H1 (cell line): ENCODE results near the gene LRP5. TPM values are rescaled to one million over a fixed set of nuclear protein-coding genes. Genes with fewer than 3 reads are reported as not detected.

Experiments used
- GABPA ChIP-seq: IDR thresholded peaks from 2 replicates; pipeline ENCODE4 v1.6.1; 2011; ENCODE audit warnings: mild to moderate bottlenecking, low read length, moderate library complexity, borderline replicate concordance; ENCODE audit not compliant: insufficient read depth
- KDM1A ChIP-seq: fragments of 200-600, 300-600 bp; sonication (generic); IDR thresholded peaks from 2 replicates; pipeline ENCODE4 v1.7.1; 2016; ENCODE audit warnings: mild to moderate bottlenecking, low read length, borderline replicate concordance
- KDM4A ChIP-seq: IDR thresholded peaks from one replicate; pipeline ENCODE4 v1.7.1; 2012; ENCODE audit warnings: low read depth, mild to moderate bottlenecking, moderate library complexity, low read length, inconsistent platforms; ENCODE audit not compliant: severe bottlenecking
- NANOG ChIP-seq: IDR thresholded peaks from 2 replicates; pipeline ENCODE4 v1.6.1; 2011; ENCODE audit warnings: low read length, low read depth, mild to moderate bottlenecking, inconsistent platforms; ENCODE audit not compliant: insufficient read depth, poor library complexity, severe bottlenecking
- RFX5 ChIP-seq: IDR thresholded peaks from 2 replicates; pipeline ENCODE4 v1.6.1; 2011; ENCODE audit warnings: low read depth, low read length, improper control_type of control experiment, borderline replicate concordance
- SIRT6 ChIP-seq: IDR thresholded peaks from one replicate; pipeline ENCODE4 v1.7.1; 2012; ENCODE audit warnings: low read length, inconsistent platforms
- SP4 ChIP-seq: IDR thresholded peaks from 2 replicates; pipeline ENCODE4 v1.6.1; 2012; ENCODE audit warnings: low read length, inconsistent platforms
- polyA plus RNA-seq, 7 experiments: library from polyadenylated mRNA; depleted of rRNA in 3 of 7; stranded (reverse) in 5 of 7; unstranded in 2 of 7; fragments of >200 nt in 5 of 7; fragments of 200-250 nt in 2 of 7; gene quantifications; 1 replicate in 5 of 7; 2 replicates in 1 of 7; 4 replicates in 1 of 7; pipeline versions ENCODE4 v1.2.1 to v1.2.3, GENCODE V29; 2011 to 2013; ENCODE audit warnings: missing spikeins in 2 of 7, mixed read lengths in 2 of 7
- total RNA-seq: library from RNA; stranded (reverse); fragmentation: NEBNext Ultra II Directional; extraction: Animal tissue kit (Norgen Biotek cat#: 25700); gene quantifications from 2 replicates; pipeline ENCODE4 v1.2.1, GENCODE V29; 2021
- TF ChIP-seq, protein P1 (sequence below), 3 experiments: IDR thresholded peaks; 1 replicate in 2 of 3; 2 replicates in 1 of 3; pipeline versions ENCODE4 v1.5.1 to v1.6.1; 2011; ENCODE audit warnings: low read length in 3 of 3, mild to moderate bottlenecking in 3 of 3, inconsistent platforms in 2 of 3, low read depth in 1 of 3, moderate library complexity in 1 of 3; ENCODE audit not compliant: insufficient read depth in 1 of 3; ENCODE audit errors: control extremely low read depth in 1 of 3

LRP5 gene
- total and polyA plus RNA-seq, 2 of the 8 experiments (the other 6 are each of a cell fraction or from before 2014, with no cell fraction given) = 19.0 to 38.9 TPM

- TF ChIP-seq, protein P1, sequence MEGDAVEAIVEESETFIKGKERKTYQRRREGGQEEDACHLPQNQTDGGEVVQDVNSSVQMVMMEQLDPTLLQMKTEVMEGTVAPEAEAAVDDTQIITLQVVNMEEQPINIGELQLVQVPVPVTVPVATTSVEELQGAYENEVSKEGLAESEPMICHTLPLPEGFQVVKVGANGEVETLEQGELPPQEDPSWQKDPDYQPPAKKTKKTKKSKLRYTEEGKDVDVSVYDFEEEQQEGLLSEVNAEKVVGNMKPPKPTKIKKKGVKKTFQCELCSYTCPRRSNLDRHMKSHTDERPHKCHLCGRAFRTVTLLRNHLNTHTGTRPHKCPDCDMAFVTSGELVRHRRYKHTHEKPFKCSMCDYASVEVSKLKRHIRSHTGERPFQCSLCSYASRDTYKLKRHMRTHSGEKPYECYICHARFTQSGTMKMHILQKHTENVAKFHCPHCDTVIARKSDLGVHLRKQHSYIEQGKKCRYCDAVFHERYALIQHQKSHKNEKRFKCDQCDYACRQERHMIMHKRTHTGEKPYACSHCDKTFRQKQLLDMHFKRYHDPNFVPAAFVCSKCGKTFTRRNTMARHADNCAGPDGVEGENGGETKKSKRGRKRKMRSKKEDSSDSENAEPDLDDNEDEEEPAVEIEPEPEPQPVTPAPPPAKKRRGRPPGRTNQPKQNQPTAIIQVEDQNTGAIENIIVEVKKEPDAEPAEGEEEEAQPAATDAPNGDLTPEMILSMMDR (IDR thresholded peaks at IDR 0.05; ENCODE audit: control extremely low read depth in 1 of 3, insufficient read depth in 1 of 3, low read depth in 1 of 3, low read length in 3 of 3) = no peak
- TF ChIP-seq SP4 (no peak), KDM4A (no peak), RFX5 (no peak), GABPA (no peak), SIRT6 (no peak), KDM1A (no peak), NANOG (no peak)
Measured at GRCh38 chr11:68468217-68468828, 155.9 kb downstream of the LRP5 start (continued).
